ENCODE measurements around the gene ASB12.
A peak's percentile ranks its signal among the peaks of the same experiment; 100 is the strongest.
"Not testable (repeated sequence)": the region's sequence is repeated elsewhere in the genome, so short reads cannot be mapped to it uniquely, and the experiment has no call there.

ASB12 gene, protein sequence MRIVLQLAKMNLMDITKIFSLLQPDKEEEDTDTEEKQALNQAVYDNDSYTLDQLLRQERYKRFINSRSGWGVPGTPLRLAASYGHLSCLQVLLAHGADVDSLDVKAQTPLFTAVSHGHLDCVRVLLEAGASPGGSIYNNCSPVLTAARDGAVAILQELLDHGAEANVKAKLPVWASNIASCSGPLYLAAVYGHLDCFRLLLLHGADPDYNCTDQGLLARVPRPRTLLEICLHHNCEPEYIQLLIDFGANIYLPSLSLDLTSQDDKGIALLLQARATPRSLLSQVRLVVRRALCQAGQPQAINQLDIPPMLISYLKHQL

DNA sequence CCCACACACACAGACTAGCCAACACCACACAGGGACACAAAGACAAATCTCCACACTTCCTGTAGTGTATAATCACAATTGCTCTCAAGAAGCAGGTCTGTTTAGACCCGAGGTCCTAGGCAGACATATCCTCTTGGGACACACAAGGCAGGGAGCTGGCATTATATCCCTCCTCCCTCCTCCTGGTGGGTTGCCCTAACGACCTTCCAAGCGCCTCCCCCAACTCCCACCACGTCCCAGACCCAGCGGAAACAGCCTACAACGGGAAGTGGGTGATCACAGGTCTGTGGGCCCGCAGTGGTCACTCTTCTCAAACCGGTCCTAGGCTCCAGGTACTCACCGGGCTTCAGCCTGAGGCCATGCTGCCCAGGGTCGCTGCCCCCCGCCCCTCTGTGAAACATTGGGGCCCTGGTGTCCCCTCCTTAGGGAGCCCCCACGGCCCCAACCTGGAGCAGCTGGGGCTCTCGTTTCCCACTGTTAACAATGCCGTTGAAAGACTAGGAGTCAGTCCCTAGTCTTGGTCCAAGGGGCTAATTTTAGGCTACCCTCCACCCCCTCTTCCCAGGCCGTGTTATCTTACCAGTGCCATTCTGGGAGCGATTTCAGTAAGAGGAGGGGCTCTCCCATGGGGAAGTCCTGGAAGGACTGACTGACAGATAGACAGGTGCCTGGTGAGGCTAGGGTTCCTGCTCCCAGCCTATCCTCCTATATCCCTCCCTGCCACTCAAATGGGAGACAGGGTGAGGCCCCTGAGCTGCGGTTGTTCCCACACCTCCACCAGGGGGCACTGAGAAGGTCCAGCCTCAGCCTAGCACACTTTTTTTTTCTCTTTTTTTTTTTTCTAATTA, at the start of gene ASB12:
TSS of gene ASB12 (minus strand) at position 485 of the 848 bp plus-strand sequence. CDS start 4,957 bp downstream, outside the sequence.
- DNase-seq, result no peak

DNA sequence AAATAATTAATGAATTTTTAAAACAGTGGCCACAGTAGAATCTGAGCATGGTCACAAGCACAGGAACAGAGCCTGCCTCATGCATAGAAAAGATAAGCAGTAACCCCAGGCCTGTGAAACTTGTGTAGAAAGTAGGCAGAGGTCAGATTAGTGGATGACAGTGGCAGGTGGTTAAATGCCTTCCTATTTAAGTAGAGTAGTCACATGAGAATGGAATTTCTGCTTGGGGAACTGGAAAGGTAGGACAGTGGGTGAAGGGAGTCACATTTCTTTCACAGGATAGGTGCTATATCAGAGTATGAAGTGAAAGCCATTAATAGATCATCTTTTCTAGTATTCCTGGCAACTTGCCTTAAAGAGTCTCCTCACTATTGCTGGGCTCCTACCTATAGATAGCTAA, 34.9 kb upstream of the ASB12 start:
- DNase-seq, result no peak

DNA sequence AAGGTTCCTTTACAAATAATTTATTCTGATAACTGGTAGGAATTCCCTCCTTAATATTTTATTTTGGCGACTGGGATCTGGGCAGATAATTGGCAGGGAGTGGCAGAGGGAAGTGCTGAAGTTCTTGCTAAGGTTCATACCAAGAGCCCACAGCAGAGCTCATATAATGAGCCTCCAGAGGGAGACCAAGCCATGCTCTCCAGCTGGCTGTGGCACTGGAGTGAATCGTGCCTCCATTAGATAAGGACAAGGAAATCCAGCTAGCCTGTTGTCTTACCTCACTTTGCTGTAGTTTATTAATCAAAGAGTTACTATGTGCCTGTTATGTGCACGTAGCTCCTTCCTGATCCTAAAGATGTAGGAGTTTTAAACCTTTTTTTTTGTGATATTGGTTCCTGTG, 1.3 kb downstream of the ASB12 start:
- no peak for DNase-seq

DNA sequence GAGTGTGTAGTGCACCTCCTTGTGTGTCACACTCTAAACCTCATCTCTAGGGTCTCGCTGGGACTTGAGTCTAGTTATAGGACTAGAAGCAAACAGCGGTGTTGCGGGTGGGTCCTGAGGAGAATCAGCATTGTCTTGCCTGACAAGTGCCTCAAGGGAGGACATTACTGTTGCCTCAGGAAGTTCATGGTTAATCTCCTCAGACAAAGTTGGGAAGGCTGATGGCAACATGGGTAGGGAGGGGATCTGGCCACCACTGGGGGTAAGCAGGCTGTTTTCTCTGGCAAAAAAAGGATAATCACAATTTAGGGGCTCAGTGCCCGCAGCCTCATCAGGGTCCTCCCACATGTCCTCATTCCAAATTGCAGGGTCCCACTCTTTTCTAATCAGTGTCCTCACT, 12.4 kb downstream of the ASB12 start:
- DNase-seq, result no peak

DNA sequence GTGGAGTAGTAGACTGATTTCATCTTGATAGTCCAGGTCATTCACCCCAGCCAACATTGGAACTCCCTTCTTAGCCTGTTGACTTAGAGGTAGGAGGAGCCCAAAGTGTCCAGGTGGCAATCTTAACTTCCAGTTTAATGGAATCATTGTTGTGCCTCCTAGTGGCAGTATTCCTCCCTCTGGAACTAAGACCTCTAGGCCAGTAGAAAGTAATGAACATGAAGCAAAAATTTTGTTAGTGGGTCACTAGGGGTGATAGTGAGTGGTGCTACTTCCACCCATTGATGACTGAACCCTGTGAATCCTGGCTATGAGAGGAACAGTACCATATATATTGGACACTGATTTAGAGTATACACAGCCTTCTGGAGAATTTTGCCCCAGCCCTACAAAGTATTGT, 16.4 kb downstream of the ASB12 start:
- not testable (repeated sequence) for DNase-seq

DNA sequence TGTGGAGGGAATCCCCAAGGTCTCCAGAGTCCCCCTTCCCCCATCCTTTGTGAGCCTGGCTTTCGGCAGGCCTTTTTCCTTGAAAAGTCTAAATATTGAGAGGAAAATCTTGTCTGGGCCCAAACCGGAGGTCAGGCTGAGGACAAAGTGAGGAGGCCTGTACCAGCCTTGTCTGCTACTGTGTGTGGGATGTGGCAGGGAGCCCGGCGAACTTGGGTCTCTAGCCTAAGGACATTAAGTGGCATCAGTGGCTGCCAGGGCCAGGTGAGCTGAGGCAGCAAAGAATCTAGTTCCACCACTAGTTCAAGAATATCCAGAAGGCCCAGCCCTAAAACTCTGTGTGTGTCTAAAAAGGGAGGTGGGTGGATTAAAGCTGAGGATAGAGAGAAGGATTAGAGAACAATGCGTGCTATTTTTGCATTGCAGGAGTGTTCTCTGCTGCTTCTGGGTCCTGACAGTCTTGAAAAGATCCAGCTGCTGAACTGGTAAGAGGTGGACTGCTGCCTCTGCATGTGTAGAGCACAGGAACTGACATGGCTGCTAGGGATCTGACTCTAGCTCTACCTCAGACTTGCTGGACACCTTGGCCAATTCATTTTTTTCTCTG, 23.7 kb downstream of the ASB12 start:
- no peak for DNase-seq

DNA sequence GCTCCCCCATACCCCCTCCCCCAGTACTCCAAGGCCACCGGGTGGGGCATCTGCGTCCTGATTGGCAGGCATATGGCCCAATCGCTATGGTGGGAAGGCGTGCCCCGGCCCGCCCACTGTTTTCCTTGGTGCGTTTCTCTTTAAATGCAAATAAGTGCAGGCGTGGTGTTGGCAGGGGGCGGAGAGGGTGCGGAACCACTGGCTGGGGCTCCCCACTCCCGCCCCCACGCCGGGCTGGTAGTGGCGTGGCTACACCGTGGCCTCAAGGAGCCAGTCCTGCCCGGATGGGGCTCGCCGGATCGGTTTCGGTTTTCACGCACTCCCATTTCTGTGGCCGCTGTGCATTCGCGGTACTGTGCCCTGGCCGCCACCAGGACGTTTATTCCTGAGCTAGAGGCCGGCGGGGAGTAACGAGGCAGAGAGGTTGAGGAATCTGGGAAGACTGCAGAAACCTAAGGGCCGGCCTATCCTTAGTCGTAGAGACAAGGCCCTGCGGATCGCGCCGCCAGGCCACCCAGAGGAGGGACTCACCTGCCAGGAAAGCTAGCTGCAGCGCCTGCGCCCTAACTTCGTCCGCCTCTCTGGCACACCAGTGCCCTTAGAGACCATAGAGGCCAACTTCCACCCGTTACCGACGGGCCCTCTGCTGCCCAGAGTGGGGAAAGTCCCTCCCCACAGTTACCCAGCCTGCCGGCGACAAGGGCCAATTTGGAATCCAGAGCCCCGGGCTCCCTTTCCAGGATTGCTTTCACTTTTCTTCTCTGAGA, 24.5 kb downstream of the ASB12 start:
- DNase-seq, result peak; percentile 78

DNA sequence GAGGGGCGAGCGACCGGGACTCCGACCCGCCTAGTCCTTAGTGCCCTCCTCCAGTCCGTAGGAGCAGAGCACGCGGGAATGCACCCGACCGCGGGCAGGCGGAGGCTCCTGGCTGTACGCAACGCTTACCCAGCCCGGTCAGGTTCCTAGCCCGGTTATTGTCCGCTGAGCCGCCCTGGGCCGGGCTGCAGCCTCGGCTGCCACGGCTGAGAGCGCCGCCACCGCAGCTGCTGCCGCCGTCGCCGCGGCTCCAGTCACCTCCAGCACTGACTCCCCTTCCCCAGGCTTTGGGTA, 25.0 kb downstream of the ASB12 start, which contains the start of gene AMER1:
TSS of gene AMER1 (minus strand) at position 268 of the 294 bp plus-strand sequence. CDS start 12,422 bp downstream, outside the sequence.
- DNase-seq, result no peak

DNA sequence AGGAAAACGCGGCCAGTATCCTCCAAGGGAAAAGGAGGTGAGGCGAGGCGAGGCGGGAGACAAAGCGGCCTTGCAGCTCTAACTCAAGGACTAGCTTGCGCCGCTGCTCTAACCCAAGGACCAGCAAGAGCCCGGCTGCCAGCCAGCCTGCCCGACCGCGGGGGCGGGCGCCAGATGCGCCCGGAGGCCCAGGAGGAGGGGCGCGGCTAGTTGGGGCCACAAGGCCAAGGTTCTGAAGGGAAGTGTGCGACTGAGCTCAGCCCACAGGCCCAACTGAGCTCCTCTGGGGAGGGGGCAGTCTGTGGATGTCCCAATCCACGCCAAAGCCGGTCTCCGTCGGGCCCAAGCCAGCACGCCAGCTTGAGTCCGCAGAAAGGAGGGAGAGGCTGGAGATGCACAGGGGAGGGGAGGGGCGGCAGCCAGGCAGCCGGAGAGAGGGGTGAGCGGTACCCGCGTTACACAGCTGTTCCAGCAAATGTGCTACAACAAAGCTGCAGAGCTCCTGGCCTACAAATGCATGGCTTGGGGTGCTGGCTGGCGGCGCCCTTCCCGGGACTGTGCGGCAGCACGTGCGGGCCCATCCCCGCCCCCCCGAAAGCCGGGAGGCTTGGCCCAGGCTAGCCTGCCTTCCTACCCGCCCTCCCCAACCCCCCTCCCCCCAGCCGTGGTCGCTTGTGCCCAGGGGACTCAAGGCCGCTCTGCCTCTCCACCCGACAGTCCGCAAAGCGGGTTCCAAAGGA, 25.5 kb downstream of the ASB12 start:
- DNase-seq, result no peak

DNA sequence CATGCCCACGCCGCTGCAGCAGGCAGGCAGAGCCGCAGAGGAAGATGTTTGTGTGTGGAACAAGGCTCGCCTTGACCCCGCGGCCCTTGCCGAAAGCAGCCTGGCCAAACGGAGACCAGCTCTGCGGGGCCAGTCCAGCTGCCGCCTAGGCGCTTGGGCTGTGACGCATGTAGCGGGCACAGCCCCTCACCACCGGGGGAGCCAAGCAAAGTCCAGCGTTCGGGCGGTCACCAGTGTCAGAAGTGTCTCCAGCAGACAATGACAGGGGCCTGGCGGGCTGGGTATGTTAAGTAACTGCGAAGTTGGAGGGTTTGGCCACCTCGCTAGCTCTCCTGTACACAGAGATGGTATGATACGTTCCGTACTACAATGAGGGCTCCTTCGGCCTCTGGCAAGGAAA, 26.2 kb downstream of the ASB12 start:
- DNase-seq, result no peak

DNA sequence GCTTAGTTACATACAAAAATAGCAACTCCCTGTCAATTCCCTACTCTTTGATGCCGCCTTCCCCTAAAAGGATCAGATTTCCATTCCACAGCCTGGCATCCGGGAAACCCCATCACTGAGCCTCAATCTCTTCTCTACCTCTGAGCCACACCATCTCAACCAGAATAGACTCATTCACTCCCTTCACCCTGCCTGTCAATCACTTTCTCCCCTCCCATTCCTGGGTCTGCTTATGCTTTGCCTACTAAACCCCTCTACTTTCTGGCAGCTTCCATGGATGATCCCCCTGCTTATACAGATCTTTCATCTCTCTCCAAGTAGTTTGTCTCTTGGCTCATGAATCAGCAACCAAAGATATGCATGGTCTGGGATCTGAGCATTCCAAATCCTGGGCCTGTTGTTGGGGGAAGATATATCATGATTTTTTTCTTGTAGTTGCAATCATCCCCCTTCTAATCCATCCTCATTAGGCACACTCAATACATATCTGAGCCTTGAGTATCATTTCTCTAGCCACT, 27.5 kb downstream of the ASB12 start:
- DNase-seq, result no peak

DNA sequence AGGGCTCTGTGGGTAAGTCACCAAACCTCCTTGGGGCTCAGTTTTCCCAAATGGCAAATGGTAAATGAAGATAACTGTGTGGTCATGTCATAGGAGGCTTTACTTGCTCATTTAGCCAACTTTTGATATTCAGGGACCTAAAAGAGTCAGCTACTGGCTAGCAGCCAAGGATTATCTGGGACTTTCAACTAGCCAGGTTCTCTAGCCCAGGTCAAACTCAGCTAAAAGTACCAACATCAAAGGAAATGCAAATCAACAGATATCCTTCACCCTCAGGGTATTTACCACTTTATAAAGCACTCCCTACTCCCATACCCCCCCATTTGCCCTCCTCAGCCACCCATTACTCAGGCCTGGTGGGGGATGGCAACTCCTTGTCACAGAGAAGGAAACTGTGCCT, 32.4 kb downstream of the ASB12 start:
- DNase-seq, result no peak

DNA sequence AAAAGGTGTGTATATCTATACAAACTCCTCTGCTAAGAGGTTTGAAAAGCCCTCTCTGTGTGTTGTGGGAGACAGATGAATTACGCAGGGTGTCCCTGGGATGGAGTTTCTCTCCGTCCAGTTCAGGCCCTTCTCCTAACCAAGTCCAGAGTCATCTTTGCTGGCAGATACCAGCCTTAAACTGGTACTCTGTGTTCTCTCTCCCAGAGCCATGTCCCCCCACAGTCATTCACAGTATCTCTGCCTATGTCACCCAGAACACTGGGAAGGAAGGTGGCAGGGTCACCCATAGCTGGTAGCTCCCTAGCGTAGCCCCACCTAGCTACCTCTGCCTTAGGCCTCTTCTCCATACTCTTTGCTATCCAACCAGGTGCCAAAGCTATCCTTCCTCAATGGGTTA, 33.8 kb downstream of the ASB12 start:
- no peak for DNase-seq

DNA sequence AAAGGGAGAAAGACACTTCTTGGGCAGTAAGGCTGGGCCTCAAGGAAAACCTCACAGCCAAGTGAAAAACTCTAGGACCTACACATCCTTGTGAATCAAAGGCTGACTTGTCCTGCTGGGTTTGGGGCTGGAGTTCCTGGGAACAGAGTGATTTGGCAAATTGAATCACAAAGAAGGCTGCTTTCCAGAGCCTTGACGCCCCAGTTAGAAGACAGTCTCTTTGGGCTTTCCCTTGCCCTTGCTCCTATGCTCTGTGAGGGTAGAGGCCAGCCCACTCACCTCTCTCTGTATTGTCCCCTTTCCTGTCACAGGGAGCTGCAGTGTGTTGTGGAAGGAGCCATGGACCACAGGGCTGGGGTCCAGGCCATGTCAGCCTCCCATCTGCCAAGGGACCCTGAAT, 34.5 kb downstream of the ASB12 start:
- no peak for DNase-seq

DNA sequence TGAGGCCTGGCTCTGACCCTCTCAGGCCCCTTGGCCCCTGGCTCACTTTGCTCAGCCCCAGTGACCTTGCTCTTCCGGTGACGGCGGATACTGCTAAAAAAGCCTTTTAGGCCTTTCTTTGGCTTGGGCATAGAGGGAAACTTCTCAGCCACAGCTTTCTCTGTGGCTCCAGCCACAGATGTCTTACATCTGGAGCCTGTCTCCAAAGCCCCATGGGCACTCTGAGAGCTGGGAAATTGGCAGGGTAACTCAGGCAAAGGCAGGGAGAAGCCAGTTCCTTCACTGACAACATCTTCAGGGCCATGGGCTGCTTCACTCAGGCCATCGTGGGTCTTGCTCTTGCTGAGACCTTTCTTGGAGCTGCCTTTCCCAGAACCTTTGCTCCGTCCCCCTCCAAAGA, 37.7 kb downstream of the ASB12 start:
- DNase-seq, result no peak

DNA sequence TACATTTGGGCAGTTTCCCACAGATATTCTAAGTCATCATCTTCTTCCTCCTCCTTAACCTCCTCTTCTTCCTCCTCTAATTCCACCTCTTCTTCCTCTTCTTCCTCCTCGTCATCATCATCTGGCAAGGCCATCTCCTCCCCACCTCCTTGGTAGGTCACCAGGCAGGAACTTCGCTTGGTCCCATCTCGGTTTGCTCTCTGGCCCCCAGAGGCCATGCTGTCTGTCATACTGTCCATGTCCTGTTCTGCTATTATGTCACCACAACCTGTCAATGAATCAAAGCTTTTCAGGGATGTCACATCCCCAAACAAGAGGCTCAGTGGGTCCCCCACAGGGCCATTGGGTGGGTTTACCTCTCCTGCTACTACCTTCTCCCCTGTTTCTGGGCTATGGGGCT, 38.4 kb downstream of the ASB12 start:
- DNase-seq, result no peak

DNA sequence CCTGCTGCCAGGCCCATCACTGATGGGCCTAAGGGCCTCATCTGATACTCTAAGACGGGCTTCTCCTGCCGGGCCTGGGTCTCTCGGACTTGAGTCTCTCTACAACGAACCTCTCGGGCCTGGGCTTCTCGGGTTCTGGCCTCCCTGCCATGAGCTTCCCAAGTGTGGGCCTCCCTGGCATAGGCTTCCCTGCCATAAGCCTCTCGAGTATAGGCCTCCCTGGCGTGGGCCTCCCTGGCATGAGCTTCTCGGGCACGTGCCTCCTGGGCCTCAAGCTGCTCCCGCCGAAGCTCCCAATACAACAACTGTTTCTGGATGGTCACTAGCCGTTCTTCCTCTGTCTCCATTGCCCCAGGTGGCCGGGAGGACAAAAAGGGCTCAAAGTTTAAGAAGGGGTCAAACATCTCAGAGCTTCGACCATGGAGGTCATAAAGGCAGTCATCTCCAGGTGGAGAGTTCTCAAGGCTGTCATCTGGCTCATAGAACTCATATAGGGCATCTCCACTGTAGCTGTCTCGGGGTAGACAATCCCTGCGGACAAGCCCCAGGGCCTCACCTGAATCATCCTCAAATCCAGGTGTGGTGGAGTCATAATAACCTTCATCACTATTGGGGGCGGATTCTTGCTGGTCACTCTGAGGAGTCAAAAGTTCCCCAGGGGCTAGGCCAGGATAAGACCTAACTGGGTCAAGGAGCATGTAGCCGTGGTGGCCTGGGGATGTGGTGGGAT, 39.0 kb downstream of the ASB12 start:
- DNase-seq, result no peak

DNA sequence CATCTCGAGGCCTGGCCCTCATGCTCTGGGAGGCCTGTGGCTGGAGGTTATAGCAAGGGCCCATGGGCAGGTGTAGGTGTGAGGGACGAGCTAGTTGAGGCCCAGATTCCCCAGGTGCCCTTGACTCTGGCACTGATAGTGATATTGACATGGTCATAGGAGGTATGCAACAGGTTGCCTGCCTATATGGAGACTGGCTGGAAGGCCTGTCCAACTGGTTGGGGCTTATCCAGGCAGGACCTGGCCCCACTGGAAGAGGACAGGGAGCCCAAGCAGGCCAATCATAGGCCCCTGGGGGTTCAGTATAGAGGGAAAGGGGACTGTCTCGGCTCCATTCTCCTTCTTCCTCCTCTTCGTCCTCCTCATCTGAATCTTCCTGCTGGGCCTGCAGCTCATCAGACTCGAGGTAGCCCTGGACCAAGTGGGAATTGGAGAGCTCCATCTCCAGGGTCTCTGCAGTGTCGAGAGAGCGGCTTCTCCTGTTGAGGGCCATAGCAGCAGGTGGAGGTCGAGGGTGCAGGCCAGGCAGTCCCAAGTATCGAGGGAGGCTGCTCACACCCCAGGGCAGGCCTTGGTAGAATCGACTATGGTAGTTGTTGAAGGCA, 40.2 kb downstream of the ASB12 start:
- no peak for DNase-seq

DNA sequence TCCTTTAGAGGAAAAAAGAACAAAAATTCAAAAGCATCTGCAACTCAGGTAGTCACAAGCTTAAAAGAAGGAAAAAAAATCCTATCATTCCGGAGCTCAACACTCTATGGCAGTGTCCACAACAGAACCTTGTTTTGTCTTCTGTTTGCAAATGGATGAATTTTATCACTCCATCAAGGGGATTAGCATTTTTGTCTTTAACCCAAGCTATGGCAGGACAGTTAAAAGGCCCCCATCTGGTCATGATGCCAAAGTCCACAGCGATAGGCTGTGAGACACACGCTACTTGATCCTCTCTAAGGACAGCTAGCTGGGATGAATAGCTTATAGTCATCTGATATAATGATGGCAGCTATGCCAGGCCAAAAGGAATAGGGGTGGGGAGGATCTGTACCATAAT, 41.5 kb downstream of the ASB12 start:
- no peak for DNase-seq

DNA sequence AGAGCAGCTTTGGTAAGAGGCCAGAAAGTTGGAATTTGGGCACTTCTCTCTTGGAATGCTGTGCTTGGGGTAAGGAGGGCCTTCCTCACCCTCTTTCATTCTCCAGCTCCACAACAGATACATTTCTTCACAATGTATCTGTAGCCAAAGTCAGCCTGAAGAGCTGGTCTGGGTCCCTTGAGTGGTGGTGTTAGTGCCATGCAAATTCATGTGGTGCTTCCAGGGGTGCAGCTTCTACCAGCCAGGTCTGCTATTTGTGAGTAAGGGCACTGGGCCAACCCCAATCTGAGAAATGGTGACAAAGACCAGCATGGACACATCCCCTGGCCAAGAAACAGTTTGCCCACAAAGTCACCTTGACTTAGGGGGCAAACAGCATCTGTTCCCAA, 42.7 kb downstream of the ASB12 start:
- no peak for DNase-seq

Data from activated T-cell treated with anti-CD3 and anti-CD28 coated beads for 4 hours (primary cell).